Kidney (tissue), 22 donors: ENCODE results near the gene RNASE4. TPM values are rescaled to one million over a fixed set of nuclear protein-coding genes. Genes with fewer than 3 reads are reported as not detected.
"Not testable (repeated sequence)": the region's sequence is repeated elsewhere in the genome, so short reads cannot be mapped to it uniquely, and the experiment has no call there.

ENCODE experiments used
- DNase-seq, 5 donors: peaks; one replicate each; pipeline ENCODE4 v3.0.0-alpha.2; 2013 to 2020
- FAIRE-seq: peaks from 2 replicates; lab custom pipeline; 2012; peaks lifted over from hg19 to GRCh38; lab: Jason Lieb, UNC
- H3K27ac ChIP-seq, 2 donors: one replicate each; pipeline ENCODE4 v1.7.0; 2013; ENCODE audit warnings: low read depth in 2 of 2, low read length in 2 of 2, inconsistent platforms in 1 of 2
- H3K27me3 ChIP-seq: one replicate; pipeline ENCODE4 v1.7.1; 2013; ENCODE audit warnings: low read length, inconsistent platforms; ENCODE audit not compliant: control insufficient read depth, insufficient read depth
- H3K36me3 ChIP-seq, 3 donors: one replicate each; pipeline versions ENCODE4 v1.7.0 to v1.7.1; 2013; ENCODE audit warnings: low read length in 3 of 3, control low read depth in 1 of 3, inconsistent platforms in 1 of 3; ENCODE audit not compliant: insufficient read depth in 3 of 3, control insufficient read depth in 2 of 3
- H3K4me1 ChIP-seq, 3 donors: one replicate each; pipeline versions ENCODE4 v1.7.0 to v1.7.1; 2013; ENCODE audit warnings: low read length in 3 of 3, inconsistent platforms in 1 of 3, low read depth in 1 of 3; ENCODE audit not compliant: control insufficient read depth in 2 of 3, insufficient read depth in 2 of 3
- H3K4me3 ChIP-seq, 3 donors: one replicate each; pipeline versions ENCODE4 v1.7.0 to v1.8.1; 2013; ENCODE audit warnings: low read length in 3 of 3, control low read depth in 1 of 3, inconsistent platforms in 1 of 3
- H3K9ac ChIP-seq, 3 donors: one replicate each; pipeline versions ENCODE4 v1.7.0 to v1.7.1; 2013; ENCODE audit warnings: low read length in 3 of 3, control low read depth in 1 of 3, inconsistent platforms in 1 of 3
- H3K9me3 ChIP-seq, 3 donors: one replicate each; pipeline versions ENCODE4 v1.7.0 to v1.7.1; 2013; ENCODE audit warnings: low read length in 3 of 3, control low read depth in 1 of 3, inconsistent platforms in 1 of 3; ENCODE audit not compliant: control insufficient read depth in 2 of 3, insufficient read depth in 1 of 3
- CTCF ChIP-seq: IDR thresholded peaks from 3 replicates; pipeline ENCODE4 v1.5.1; 2012; ENCODE audit warnings: mild to moderate bottlenecking, moderate library complexity, borderline replicate concordance; ENCODE audit not compliant: insufficient read depth; ENCODE audit errors: extremely low read depth
- intact Hi-C: fragments of 100-400 bp; cut with DNase I; formaldehyde crosslinking; loops from one replicate; pipeline ENCODE4 v1.11.1; 2022
- long read RNA-seq, 10 donors: library from polyadenylated mRNA in 1 of 10; unstranded in 1 of 10; transcript quantifications; one replicate each; pipeline ENCODE4 v2.0.0 and lab custom pipeline, GENCODE V29; 2021 to 2026
- polyA plus RNA-seq: library from polyadenylated mRNA; stranded (reverse); fragments of 350-450 nt; fragmentation: Illumina TruSeq; extraction: RNeasy Lipid Tissue Mini Kit (QIAGEN cat#74804); gene quantifications from one replicate; pipeline ENCODE4 v1.2.3, GENCODE V29; 2014; ENCODE audit warnings: low read depth, low replicate concordance; ENCODE audit not compliant: insufficient read depth
- total RNA-seq: library from RNA; stranded (reverse); fragmentation: NEBNext Ultra II Directional; extraction: Animal tissue kit (Norgen Biotek cat#: 25700); gene quantifications from one replicate; pipeline ENCODE4 v1.2.1, GENCODE V29; 2021
- donor health status: control.
- donor health status: control.
- donor health status: control.
- donor health status: control.
- donor health status: control.
- donor health status: DM: yes; HTN: yes; CAD: no.
- donor health status: Normal renal cell carcinoma (clear cell type).

RNASE4 gene
- 22.8 TPM for total RNA-seq
- polyA plus RNA-seq, result 40.4 TPM
- long read RNA-seq, donor 1, partial matches to known transcripts, result 0 of 3 reads
- long read RNA-seq, donor 1, other reads (novel, unspliced or antisense), result 0 of 3 reads
- long read RNA-seq, donor 2, transcript RNASE4-203 (2 exons, 2,520 nt), result major isoform, 7 of 7 reads
- long read RNA-seq, donor 2, partial matches to known transcripts, result 0 of 7 reads
- long read RNA-seq, donor 2, other reads (novel, unspliced or antisense), result 0 of 7 reads
- long read RNA-seq, donor 3, partial matches to known transcripts, result 0 of 4 reads
- long read RNA-seq, donor 3, other reads (novel, unspliced or antisense), result 0 of 4 reads
- long read RNA-seq, donor 4, transcript RNASE4-203 (2 exons, 2,520 nt), result major isoform, 5 of 6 reads
- long read RNA-seq, donor 4, partial matches to known transcripts, result 0 of 6 reads
- long read RNA-seq, donor 4, other reads (novel, unspliced or antisense), result 0 of 6 reads
- long read RNA-seq, donor 5, partial matches to known transcripts, result 0 of 1 reads
- long read RNA-seq, donor 5, other reads (novel, unspliced or antisense), result 0 of 1 reads
- long read RNA-seq, donor 6, transcript RNASE4-203 (2 exons, 2,520 nt), result major isoform, 7 of 8 reads
- long read RNA-seq, donor 6, partial matches to known transcripts, result 0 of 8 reads
- long read RNA-seq, donor 6, other reads (novel, unspliced or antisense), result 0 of 8 reads
- long read RNA-seq, donor 7, transcript RNASE4-203 (2 exons, 2,520 nt), result major isoform, 28 of 34 reads
- long read RNA-seq, donor 7, partial matches to known transcripts, result 0 of 34 reads
- long read RNA-seq, donor 7, other reads (novel, unspliced or antisense), result 3 of 34 reads
- long read RNA-seq, donor 8, transcript RNASE4-203 (2 exons, 2,520 nt), result major isoform, 11 of 11 reads
- long read RNA-seq, donor 8, partial matches to known transcripts, result 0 of 11 reads
- long read RNA-seq, donor 8, other reads (novel, unspliced or antisense), result 0 of 11 reads
- long read RNA-seq, donor 9, transcript RNASE4-203 (2 exons, 2,520 nt), result major isoform, 7 of 7 reads
- long read RNA-seq, donor 9, partial matches to known transcripts, result 0 of 7 reads
- long read RNA-seq, donor 9, other reads (novel, unspliced or antisense), result 0 of 7 reads
- long read RNA-seq, donor 10, transcript RNASE4-203 (2 exons, 2,520 nt), result major isoform, 5 of 5 reads
- long read RNA-seq, donor 10, partial matches to known transcripts, result 0 of 5 reads
- long read RNA-seq, donor 10, other reads (novel, unspliced or antisense), result 0 of 5 reads

GRCh38 chr14:20683891-20684661 is at the start of gene RNASE4:
RNASE4 (plus strand) TSS chr14:20684560; CDS start chr14:20699372, 14,812 bp downstream.
- no peak for FAIRE-seq
- peak within 1 kb of the TSS; percentile 79 to 94 (median 91) for H3K4me3 ChIP-seq
- H3K27ac ChIP-seq, result peak within 1 kb of the TSS; percentile 98 to 100
- H3K27me3 ChIP-seq, result no peaks in the 10 kb centered on the region
- H3K36me3 ChIP-seq, result no peaks in the 10 kb centered on the region
- intact Hi-C loops, result loop anchor here (10.0 kb wide), 1 partner anchor 349 kb away; the partner anchor contains the start of gene CCNB1IP1
- DNase-seq, result peak; percentile 82 to 93 (median 90)
- no peak for TF ChIP-seq CTCF
- no peaks in the 10 kb centered on the region for H3K9me3 ChIP-seq
- peaks cover 0 to 26% (median 17%) of the 10 kb centered on the region in 3 donors for H3K4me1 ChIP-seq
- H3K9ac ChIP-seq, result peak within 1 kb of the TSS; percentile 74 to 99 (median 96)

- Histone ChIP-seq H3K9me3 (no peaks in the 10 kb centered on the region), H3K27me3 (no peaks in the 10 kb centered on the region), H3K27ac (no peak within 1 kb of the TSS), H3K4me1 (no peaks in the 10 kb centered on the region), H3K36me3 (no peaks in the 10 kb centered on the region), H3K9ac (no peak within 1 kb of the TSS), H3K4me3 (no peak within 1 kb of the TSS)
- no peak for DNase-seq
- TF ChIP-seq CTCF, result no peak
- FAIRE-seq, result no peak
- intact Hi-C loops, result no loop called here
Observed at GRCh38 chr14:20641591-20641990, 42.8 kb upstream of the RNASE4 start, which contains the start of gene OR6S1. OR6S1 (minus strand) TSS chr14:20641691; CDS start chr14:20641691, 0 bp downstream.

GRCh38 chr14:20642182-20642581 is 42.2 kb upstream of the RNASE4 start:
- Histone ChIP-seq H3K27ac (no peak overlapping the region), H3K27me3 (no peaks in the 10 kb centered on the region), H3K4me1 (no peaks in the 10 kb centered on the region), H3K36me3 (no peaks in the 10 kb centered on the region), H3K4me3 (no peak overlapping the region), H3K9ac (no peak overlapping the region), H3K9me3 (no peaks in the 10 kb centered on the region)
- intact Hi-C loops, result no loop called here
- FAIRE-seq (no peak), DNase-seq (no peak)
- no peak for TF ChIP-seq CTCF

- H3K9me3 ChIP-seq, intact Hi-C loops, H3K27me3 ChIP-seq, H3K9ac ChIP-seq, H3K27ac ChIP-seq, H3K4me3 ChIP-seq, H3K36me3 ChIP-seq, FAIRE-seq, H3K4me1 ChIP-seq, DNase-seq: not testable (repeated sequence)
Observed at GRCh38 chr14:20642755-20643154, 41.6 kb upstream of the RNASE4 start.
